ENCODE results near the gene UBE2Q1.

DNA sequence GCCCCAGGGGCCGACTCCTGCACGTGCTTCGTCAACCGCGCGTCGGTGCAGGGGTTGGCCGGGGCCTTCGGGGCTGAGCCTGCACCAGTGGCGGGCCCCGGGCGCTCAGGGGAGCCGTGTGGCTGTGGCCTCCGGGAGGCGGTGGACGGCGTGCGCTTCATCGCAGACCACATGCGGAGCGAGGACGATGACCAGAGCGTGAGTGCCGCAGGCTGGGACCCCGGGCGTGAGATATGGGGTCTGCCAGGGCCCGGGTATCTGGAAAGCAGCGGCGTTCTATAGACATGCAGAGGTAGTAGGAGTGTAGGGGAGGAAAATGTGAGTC lies 13.5 kb upstream of the UBE2Q1 start:
- TF ChIP-seq, protein P1, sequence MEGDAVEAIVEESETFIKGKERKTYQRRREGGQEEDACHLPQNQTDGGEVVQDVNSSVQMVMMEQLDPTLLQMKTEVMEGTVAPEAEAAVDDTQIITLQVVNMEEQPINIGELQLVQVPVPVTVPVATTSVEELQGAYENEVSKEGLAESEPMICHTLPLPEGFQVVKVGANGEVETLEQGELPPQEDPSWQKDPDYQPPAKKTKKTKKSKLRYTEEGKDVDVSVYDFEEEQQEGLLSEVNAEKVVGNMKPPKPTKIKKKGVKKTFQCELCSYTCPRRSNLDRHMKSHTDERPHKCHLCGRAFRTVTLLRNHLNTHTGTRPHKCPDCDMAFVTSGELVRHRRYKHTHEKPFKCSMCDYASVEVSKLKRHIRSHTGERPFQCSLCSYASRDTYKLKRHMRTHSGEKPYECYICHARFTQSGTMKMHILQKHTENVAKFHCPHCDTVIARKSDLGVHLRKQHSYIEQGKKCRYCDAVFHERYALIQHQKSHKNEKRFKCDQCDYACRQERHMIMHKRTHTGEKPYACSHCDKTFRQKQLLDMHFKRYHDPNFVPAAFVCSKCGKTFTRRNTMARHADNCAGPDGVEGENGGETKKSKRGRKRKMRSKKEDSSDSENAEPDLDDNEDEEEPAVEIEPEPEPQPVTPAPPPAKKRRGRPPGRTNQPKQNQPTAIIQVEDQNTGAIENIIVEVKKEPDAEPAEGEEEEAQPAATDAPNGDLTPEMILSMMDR (IDR thresholded peaks at IDR 0.05 in 2 of 3, conservative IDR thresholded peaks at IDR 0.05 in 1 of 3; ENCODE audit: control insufficient read depth in 2 of 3, extremely low read depth in 1 of 3, insufficient read depth in 1 of 3, low read depth in 3 of 3, low read length in 3 of 3): no peak
- TF ChIP-seq BHLHE40 (IDR thresholded peaks at IDR 0.05; ENCODE audit: borderline replicate concordance in 1 of 2, low read depth in 2 of 2, low read length in 1 of 2) (no peak), POLR2A (IDR thresholded peaks at IDR 0.05; ENCODE audit: low read depth, low read length) (no peak), CBX5 (IDR thresholded peaks at IDR 0.05; ENCODE audit: low read depth) (no peak), JUND (IDR thresholded peaks at IDR 0.05; ENCODE audit: low read depth, low read length) (no peak), MYB (IDR thresholded peaks at IDR 0.05; ENCODE audit: borderline replicate concordance, low read depth, low read length) (no peak), CHD1 (IDR thresholded peaks at IDR 0.05; ENCODE audit: low read depth, low read length) (no peak), PML (IDR thresholded peaks at IDR 0.05; ENCODE audit: low read length) (no peak), HDAC2 (IDR thresholded peaks at IDR 0.05) (no peak), ZBED1 (IDR thresholded peaks at IDR 0.05; ENCODE audit: borderline replicate concordance) (no peak)

All from GM12878 (cell line).